ENCODE measurements around the gene PRR35. TPM values are rescaled to one million over a fixed set of nuclear protein-coding genes. Genes with fewer than 3 reads are reported as not detected.
A peak's percentile ranks its signal among the peaks of the same experiment; 100 is the strongest.

The PRR35 gene
- total RNA-seq, 1 donor from 2014 or later = not detected

DNA sequence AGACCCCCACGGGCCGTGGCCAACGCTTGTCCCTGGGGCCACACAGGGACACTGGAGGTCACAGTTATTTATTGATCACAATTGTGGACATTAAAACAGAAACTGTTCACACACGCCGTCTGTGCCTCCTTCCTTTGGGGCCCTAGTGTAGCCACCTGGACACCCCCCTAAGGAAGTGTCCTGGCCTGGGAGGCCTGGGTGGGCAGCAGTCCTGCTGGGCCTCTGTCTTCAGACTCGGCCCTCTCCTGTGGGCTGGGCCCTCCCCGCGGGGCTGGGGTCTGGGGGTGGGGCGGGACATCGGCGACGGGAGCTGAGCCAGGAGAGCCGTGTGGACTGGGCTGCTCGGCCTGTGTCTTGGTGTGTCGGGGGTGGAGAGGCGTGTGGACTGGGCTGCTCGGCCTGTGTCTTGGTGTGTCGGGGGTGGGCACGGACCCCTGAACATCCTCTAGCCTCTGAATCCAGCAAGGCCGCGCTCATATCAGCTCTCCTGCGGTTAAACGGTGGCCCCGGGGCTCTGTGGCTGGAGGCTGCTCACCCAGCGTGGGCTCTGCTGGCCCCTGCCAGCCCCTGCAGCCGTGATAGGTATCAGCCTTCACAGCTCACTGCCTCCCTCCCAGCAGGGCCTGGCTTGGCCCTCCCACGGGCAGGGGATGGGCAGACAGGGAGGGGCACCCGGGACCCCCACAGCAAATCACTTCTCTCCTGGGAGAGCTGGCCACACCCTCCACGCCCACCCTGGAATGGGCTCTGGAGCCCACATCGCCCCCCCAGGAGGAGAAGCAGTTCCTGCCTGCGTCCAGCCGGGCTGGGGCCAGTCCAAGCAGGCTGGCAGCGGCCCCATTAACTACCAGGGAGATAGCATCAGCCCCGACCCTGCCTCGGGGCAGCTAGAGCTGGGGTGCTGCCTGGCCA, 5.5 kb downstream of the PRR35 start:
- Mint-ChIP-seq H3K4me1 (ENCODE audit: unreplicated experiment) (peaks cover under 1% of the 10 kb centered on the region), H3K27ac (ENCODE audit: unreplicated experiment) (no peak overlapping the region), H3K36me3 (ENCODE audit: low read depth, unreplicated experiment) (no peaks in the 10 kb centered on the region), H3K4me3 (ENCODE audit: unreplicated experiment) (no peak overlapping the region), H3K9me3 (ENCODE audit: unreplicated experiment) (no peaks in the 10 kb centered on the region), H3K27me3 (ENCODE audit: unreplicated experiment) (no peaks in the 10 kb centered on the region)
- TF ChIP-seq CTCF (IDR thresholded peaks at IDR 0.05; ENCODE audit: unreplicated experiment) = no peak
- DNase-seq (ENCODE audit: low spot score) = no peak

DNA sequence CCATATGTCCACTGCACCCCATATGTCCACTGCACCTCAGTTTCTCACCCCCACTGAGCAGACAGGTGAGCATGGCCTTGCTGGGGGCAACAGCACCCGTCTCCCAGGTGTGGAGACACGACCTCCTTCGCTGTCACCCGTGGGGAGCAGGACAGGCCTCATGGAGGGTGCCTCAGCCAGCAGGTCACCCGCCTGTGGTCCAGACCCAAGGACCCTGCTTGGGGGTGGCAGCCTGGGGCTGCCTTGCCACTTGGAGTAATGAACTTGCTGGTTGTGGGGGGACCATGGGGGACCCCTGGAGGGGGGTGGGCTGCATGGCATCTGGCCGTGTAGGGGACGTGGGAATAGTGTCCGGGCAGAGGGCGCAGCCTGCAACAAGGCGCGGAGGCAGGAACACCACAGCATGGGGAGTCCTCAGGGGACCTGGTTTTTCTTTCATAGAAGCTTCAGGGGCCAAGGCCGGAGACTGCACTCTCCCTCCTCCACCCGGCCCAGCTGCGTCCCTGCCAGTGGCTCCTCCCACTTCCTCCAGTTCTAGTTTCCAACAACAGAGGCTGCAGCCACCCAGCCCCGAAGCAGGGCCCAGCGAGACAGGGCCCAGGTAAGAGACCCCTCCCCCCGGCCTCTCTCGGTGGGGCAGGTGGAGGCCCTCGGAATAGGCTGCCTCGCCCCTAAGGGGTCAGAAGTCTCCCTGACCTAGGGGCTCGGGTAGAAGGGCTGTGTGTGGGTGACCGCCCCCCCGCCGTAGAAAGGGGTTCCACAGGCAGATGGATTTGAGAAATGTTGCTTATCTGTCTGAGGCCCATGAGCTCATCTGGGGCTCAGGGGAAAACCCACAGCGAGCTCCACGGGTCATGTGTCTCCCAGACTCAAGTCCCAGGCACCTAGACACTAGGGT, 6.5 kb downstream of the PRR35 start, which contains the start of gene NHLRC4:
NHLRC4 (plus strand) TSS at position 531 of the 898 bp plus-strand sequence. CDS start 1,043 bp downstream, outside the sequence.
- peak; percentile 40 for DNase-seq (ENCODE audit: low spot score)
- Mint-ChIP-seq H3K27me3 (ENCODE audit: unreplicated experiment) (peaks cover 3% of the 10 kb centered on the region), H3K36me3 (ENCODE audit: low read depth, unreplicated experiment) (no peaks in the 10 kb centered on the region), H3K4me3 (ENCODE audit: unreplicated experiment) (no peak within 1 kb of the TSS), H3K27ac (ENCODE audit: unreplicated experiment) (no peak within 1 kb of the TSS), H3K4me1 (ENCODE audit: unreplicated experiment) (peaks cover 6% of the 10 kb centered on the region), H3K9me3 (ENCODE audit: unreplicated experiment) (no peaks in the 10 kb centered on the region)
- TF ChIP-seq CTCF (IDR thresholded peaks at IDR 0.05; ENCODE audit: unreplicated experiment) = no peak

DNA sequence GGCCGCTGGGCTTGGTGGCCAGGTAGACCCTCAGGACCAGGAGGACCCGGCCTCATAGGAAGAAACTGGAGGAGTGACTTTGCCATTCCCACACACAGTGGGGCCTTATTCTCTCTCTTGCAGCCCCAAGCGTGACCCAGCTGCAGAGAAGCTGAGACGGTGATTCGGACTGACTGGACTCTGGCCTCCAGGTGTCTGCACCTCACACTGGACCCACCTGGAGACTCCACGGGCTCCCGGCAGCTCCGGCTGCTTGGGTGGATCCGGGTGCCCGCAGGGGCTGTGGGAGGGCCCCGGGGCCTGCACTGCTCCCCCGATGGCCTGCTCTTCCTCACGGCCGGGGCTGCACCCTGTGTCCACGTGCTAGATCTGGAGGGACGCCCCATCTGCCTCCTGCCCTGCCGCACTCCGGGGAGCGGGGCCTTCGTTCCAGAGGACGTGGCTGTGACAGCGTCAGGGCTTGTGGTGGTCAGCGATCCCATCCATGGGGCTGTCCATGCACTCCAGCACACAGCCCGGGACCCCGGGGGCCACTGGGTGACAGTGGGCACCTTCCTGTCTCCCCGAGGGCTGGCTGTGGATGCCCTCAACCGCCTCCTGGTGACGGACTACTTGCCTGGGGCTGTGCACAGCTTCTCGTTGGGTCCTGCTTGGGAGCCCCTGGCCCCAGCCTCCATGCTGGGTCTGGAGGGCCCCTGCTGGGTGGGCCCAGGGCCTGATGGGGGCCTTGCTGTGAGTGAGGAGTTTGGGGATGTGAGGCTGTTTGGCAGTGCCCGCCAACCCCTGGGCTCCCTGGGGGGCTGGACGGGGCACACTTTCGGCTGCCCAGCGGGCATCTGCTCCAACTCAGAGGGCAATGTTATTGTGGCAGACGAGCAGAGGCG, 7.4 kb downstream of the PRR35 start:
- TF ChIP-seq CTCF (IDR thresholded peaks at IDR 0.05; ENCODE audit: unreplicated experiment) = no peak
- Mint-ChIP-seq H3K36me3 (ENCODE audit: low read depth, unreplicated experiment) (no peaks in the 10 kb centered on the region), H3K9me3 (ENCODE audit: unreplicated experiment) (no peaks in the 10 kb centered on the region), H3K4me1 (ENCODE audit: unreplicated experiment) (peaks cover 6% of the 10 kb centered on the region), H3K4me3 (ENCODE audit: unreplicated experiment) (no peak overlapping the region), H3K27me3 (ENCODE audit: unreplicated experiment) (peaks cover 4% of the 10 kb centered on the region), H3K27ac (ENCODE audit: unreplicated experiment) (no peak overlapping the region)
- DNase-seq (ENCODE audit: low spot score) = no peak

- Mint-ChIP-seq H3K9me3 (ENCODE audit: unreplicated experiment) (no peaks in the 10 kb centered on the region), H3K4me1 (ENCODE audit: unreplicated experiment) (peaks cover 6% of the 10 kb centered on the region), H3K4me3 (ENCODE audit: unreplicated experiment) (peak overlapping the region; percentile 85), H3K27me3 (ENCODE audit: unreplicated experiment) (peaks cover 4% of the 10 kb centered on the region), H3K36me3 (ENCODE audit: low read depth, unreplicated experiment) (no peaks in the 10 kb centered on the region), H3K27ac (ENCODE audit: unreplicated experiment) (no peak overlapping the region)
- DNase-seq (ENCODE audit: low spot score) = no peak
- no peak for TF ChIP-seq CTCF (IDR thresholded peaks at IDR 0.05; ENCODE audit: unreplicated experiment)
Measured at GRCh38 chr16:568401-569258, 8.4 kb downstream of the PRR35 start.
